Middle frontal gyrus (tissue), 1 donor: ENCODE results near the gene CACNA1C.

Experiments used
- DNase-seq: peaks from one replicate; pipeline ENCODE4 v3.0.0-alpha.2; 2015; ENCODE audit warnings: low spot score; ENCODE audit errors: extremely low spot score

The CACNA1C gene

GRCh38 chr12:2194571-2194970 lies 141.8 kb downstream of the CACNA1C start:
- DNase-seq: no peak

GRCh38 chr12:2195085-2195484 lies 142.3 kb downstream of the CACNA1C start:
- DNase-seq: no peak

- peak; percentile 6 for DNase-seq
Measured at GRCh38 chr12:2198005-2198501, 145.3 kb downstream of the CACNA1C start.

- DNase-seq: no peak
Measured at GRCh38 chr12:2198542-2198941, 145.8 kb downstream of the CACNA1C start.

GRCh38 chr12:2205996-2206395 lies 153.2 kb downstream of the CACNA1C start:
- no peak for DNase-seq

GRCh38 chr12:2208837-2209635 lies 156.2 kb downstream of the CACNA1C start:
- DNase-seq: no peak

- DNase-seq: no peak
Measured at GRCh38 chr12:2211119-2211518, 158.3 kb downstream of the CACNA1C start.

GRCh38 chr12:2212537-2212936 lies 159.8 kb downstream of the CACNA1C start:
- DNase-seq: no peak

- no peak for DNase-seq
Measured at GRCh38 chr12:2212971-2213869, 160.4 kb downstream of the CACNA1C start.

GRCh38 chr12:2214411-2214810 lies 161.6 kb downstream of the CACNA1C start:
- no peak for DNase-seq

GRCh38 chr12:2215709-2216560 lies 163.1 kb downstream of the CACNA1C start:
- no peak for DNase-seq

GRCh38 chr12:2218706-2219105 lies 165.9 kb downstream of the CACNA1C start:
- DNase-seq: no peak

- DNase-seq: no peak
Measured at GRCh38 chr12:2221030-2221621, 168.3 kb downstream of the CACNA1C start.

GRCh38 chr12:2222691-2223090 lies 169.9 kb downstream of the CACNA1C start:
- no peak for DNase-seq

GRCh38 chr12:2224961-2225360 lies 172.2 kb downstream of the CACNA1C start:
- DNase-seq: no peak

GRCh38 chr12:2225696-2226095 lies 172.9 kb downstream of the CACNA1C start:
- no peak for DNase-seq

- DNase-seq: no peak
Measured at GRCh38 chr12:2226641-2227040, 173.9 kb downstream of the CACNA1C start.

GRCh38 chr12:2227360-2227759 lies 174.6 kb downstream of the CACNA1C start:
- no peak for DNase-seq

GRCh38 chr12:2228535-2228934 lies 175.7 kb downstream of the CACNA1C start:
- no peak for DNase-seq

GRCh38 chr12:2229661-2230539 lies 177.1 kb downstream of the CACNA1C start:
- no peak for DNase-seq
